B cell (primary cell): ENCODE measurements around the gene MZB1. TPM values are rescaled to one million over a fixed set of nuclear protein-coding genes. Genes with fewer than 3 reads are reported as not detected.

Source experiments
- ATAC-seq: fragments of 200-7000 bp; cut with Tn5 transposase; one replicate; pipeline ENCODE4 v1.10.0; 2021; ENCODE audit warnings: low read depth, mild to moderate bottlenecking, moderate number of reproducible peaks, moderate library complexity
- CTCF ChIA-PET: fragments of 350-600 bp; sonication (Branson Sonifier 250); formaldehyde crosslinking; loops from one replicate; lab custom pipeline; 2021; ENCODE audit warnings: antibody characterized with exemption, inconsistent platforms; lab: Charles Lee
- POLR2A ChIA-PET: fragments of 350-600 bp; sonication (Branson Sonifier 250); formaldehyde crosslinking; loops from one replicate; lab custom pipeline; 2021; ENCODE audit warnings: antibody characterized with exemption; lab: Charles Lee
- DNase-seq: peaks from one replicate; pipeline ENCODE4 v3.0.0; 2013
- H2AFZ ChIP-seq: 2 replicates; pipeline ENCODE4 v1.6.1; 2012; ENCODE audit warnings: mild to moderate bottlenecking, low read depth, low read length; ENCODE audit not compliant: insufficient read depth, poor library complexity, severe bottlenecking
- H3K27ac ChIP-seq, 2 donors: 1 replicate in 1 of 2; 2 replicates in 1 of 2; pipeline ENCODE4 v1.5.1; 2012 to 2013; ENCODE audit warnings: low read length in 2 of 2, mild to moderate bottlenecking in 2 of 2, moderate library complexity in 1 of 2
- H3K27me3 ChIP-seq, 4 experiments: fragments of 200-600 bp in 1 of 4; sonication (generic) in 1 of 4; replicated peaks in 1 of 4; 1 replicate in 2 of 4; 2 replicates in 2 of 4; pipeline versions ENCODE4 v1.6.1 to v1.7.0; 2013 to 2016; ENCODE audit warnings: low read length in 3 of 4, mild to moderate bottlenecking in 2 of 4, mixed read lengths in 1 of 4, moderate library complexity in 1 of 4; ENCODE audit not compliant: insufficient read depth in 4 of 4, control insufficient read depth in 3 of 4; ENCODE audit errors: control extremely low read depth in 1 of 4
- H3K36me3 ChIP-seq, 2 experiments: replicated peaks in 1 of 2; 1 replicate in 1 of 2; 2 replicates in 1 of 2; pipeline versions ENCODE4 v1.6.1 to v1.7.1; 2013; ENCODE audit warnings: low read length in 1 of 2; ENCODE audit not compliant: insufficient read depth in 2 of 2, control insufficient read depth in 1 of 2; ENCODE audit errors: control extremely low read depth in 1 of 2, extremely low read depth in 1 of 2
- H3K4me1 ChIP-seq, 2 donors: fragments of 200-600 bp in 1 of 2; sonication (generic) in 1 of 2; 1 replicate in 1 of 2; 2 replicates in 1 of 2; pipeline versions ENCODE4 v1.5.1 to v1.6.1; 2013 to 2017; ENCODE audit warnings: low read length in 2 of 2; ENCODE audit not compliant: control insufficient read depth in 2 of 2, insufficient read depth in 2 of 2
- H3K4me2 ChIP-seq: replicated peaks from 2 replicates; pipeline ENCODE3; 2012; ENCODE audit warnings: mild to moderate bottlenecking, low read depth, low read length; ENCODE audit not compliant: poor library complexity, severe bottlenecking
- H3K4me3 ChIP-seq, 5 experiments: fragments of 200-600 bp in 1 of 5; sonication (generic) in 1 of 5; 1 replicate in 3 of 5; 2 replicates in 2 of 5; pipeline versions ENCODE4 v1.5.1 to v1.7.0; 2011 to 2016; ENCODE audit warnings: low read length in 4 of 5, mild to moderate bottlenecking in 4 of 5, low read depth in 2 of 5, control low read depth in 1 of 5, moderate library complexity in 1 of 5; ENCODE audit not compliant: insufficient read depth in 1 of 5; ENCODE audit errors: control extremely low read depth in 1 of 5, extremely low read depth in 1 of 5
- H3K79me2 ChIP-seq: fragments of 200-600 bp; sonication (generic); one replicate; pipeline ENCODE4 v1.6.0; 2016; ENCODE audit warnings: low read length; ENCODE audit not compliant: control insufficient read depth, insufficient read depth
- H3K9ac ChIP-seq: fragments of 200-600 bp; sonication (generic); 2 replicates; pipeline ENCODE4 v1.6.1; 2017; ENCODE audit warnings: mild to moderate bottlenecking, low read length, moderate library complexity
- H3K9me3 ChIP-seq, 3 donors: one replicate each; pipeline versions ENCODE4 v1.6.1 to v1.7.1; 2013; ENCODE audit warnings: low read length in 2 of 3; ENCODE audit not compliant: control insufficient read depth in 2 of 3, insufficient read depth in 1 of 3; ENCODE audit errors: control extremely low read depth in 1 of 3
- H4K20me1 ChIP-seq: 2 replicates; pipeline ENCODE4 v1.6.0; 2012; ENCODE audit warnings: mild to moderate bottlenecking, low read length; ENCODE audit not compliant: insufficient read depth, control insufficient read depth, poor library complexity, severe bottlenecking
- H3K27ac Mint-ChIP-seq: one replicate; pipeline ENCODE4 v1.8.0; 2021; ENCODE audit warnings: mixed read lengths
- H3K27me3 Mint-ChIP-seq: one replicate; pipeline ENCODE4 v1.8.0; 2021; ENCODE audit warnings: mixed read lengths
- H3K4me1 Mint-ChIP-seq: one replicate; pipeline ENCODE4 v1.8.0; 2021; ENCODE audit warnings: mixed read lengths
- H3K4me3 Mint-ChIP-seq: one replicate; pipeline ENCODE4 v1.8.0; 2021; ENCODE audit warnings: mixed read lengths
- H3K9me3 Mint-ChIP-seq: one replicate; pipeline ENCODE4 v1.8.0; 2022; ENCODE audit warnings: mixed read lengths; ENCODE audit not compliant: insufficient read depth
- EZH2 ChIP-seq: IDR thresholded peaks from 2 replicates; pipeline ENCODE4 v1.6.1; 2012; ENCODE audit warnings: borderline replicate concordance, low read depth, mild to moderate bottlenecking, moderate library complexity, low read length; ENCODE audit not compliant: insufficient read depth, poor library complexity, severe bottlenecking
- WGBS: methylation state at CpG from one replicate; pipeline ENCODE4 v1.1.5; 2013; ENCODE audit warnings: missing lambda C conversion rate; ENCODE audit not compliant: insufficient coverage; 5-methylcytosine and 5-hydroxymethylcytosine counted together
- intact Hi-C: fragments of 100-400 bp; cut with micrococcal nuclease; formaldehyde crosslinking; loops from one replicate; pipeline ENCODE4 v1.10.0; 2022
- polyA plus RNA-seq: library from polyadenylated mRNA; depleted of rRNA; stranded (reverse); fragments of >200 nt; gene quantifications from 2 replicates; pipeline ENCODE4 v1.2.3, GENCODE V29; 2012
- total RNA-seq, 2 donors: library from RNA; stranded (reverse); fragments of 120-200 nt in 1 of 2; gene quantifications; 1 replicate in 1 of 2; 2 replicates in 1 of 2; pipeline versions ENCODE4 v1.2.3 to v1.2.4, GENCODE V29; 2013 to 2022
- TF ChIP-seq, protein P1 (sequence below): fragments of 200-600 bp; IDR thresholded peaks from one replicate; pipeline ENCODE4 v1.8.0; 2022; ENCODE audit warnings: antibody characterized with exemption, mild to moderate bottlenecking

The MZB1 gene
- total and polyA plus RNA-seq, 2 donors (not counting 1 experiment from before 2014, with no cell fraction given), result 72.2 to 306 TPM

DNA sequence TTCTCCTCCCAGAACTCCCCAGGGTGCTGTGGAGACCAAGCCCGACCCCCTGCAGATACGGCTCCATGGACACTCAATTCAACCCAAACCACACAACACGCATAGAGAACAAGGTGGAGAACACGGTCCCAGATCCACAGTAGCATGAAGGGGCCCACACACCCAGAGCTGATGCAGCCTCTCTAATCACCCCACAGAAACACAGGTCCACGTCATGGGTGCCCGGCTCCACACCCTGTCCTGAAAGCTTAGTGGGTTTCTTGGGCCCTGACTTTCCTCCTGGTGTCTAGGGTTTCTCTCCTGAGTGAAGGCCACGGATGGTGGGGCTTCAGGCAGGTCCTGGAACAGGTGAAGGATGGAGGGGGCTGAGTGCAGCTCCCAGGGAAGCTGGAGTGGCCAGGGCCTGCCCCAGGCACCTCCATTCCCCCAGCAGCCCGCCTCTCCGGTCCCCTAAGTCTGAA lies 5.1 kb downstream of the MZB1 start:
- Histone ChIP-seq H3K79me2 (peaks cover 36% of the 10 kb centered on the region), H3K9ac (peak overlapping the region; percentile 42), H4K20me1 (no peaks in the 10 kb centered on the region), H3K27ac (peak overlapping the region; percentile 62 to 76), H2AFZ (peak overlapping the region; percentile 55), H3K36me3 (no peaks in the 10 kb centered on the region), H3K9me3 (no peaks in the 10 kb centered on the region), H3K4me1 (peaks cover 51 to 73% of the 10 kb centered on the region in 2 donors), H3K4me2 (peak overlapping the region; percentile 76), H3K27me3 (no peaks in the 10 kb centered on the region), H3K4me3 (peak overlapping the region in 4 of 5 experiments; percentile 20 to 42 (median 34))
- DNase-seq, result no peak
- H3K4me1 Mint-ChIP-seq, result peaks cover 72% of the 10 kb centered on the region
- H3K27ac Mint-ChIP-seq, result peak overlapping the region; percentile 99
- peak overlapping the region; percentile 73 for H3K4me3 Mint-ChIP-seq
- TF ChIP-seq EZH2, result no peak
- TF ChIP-seq, protein P1, sequence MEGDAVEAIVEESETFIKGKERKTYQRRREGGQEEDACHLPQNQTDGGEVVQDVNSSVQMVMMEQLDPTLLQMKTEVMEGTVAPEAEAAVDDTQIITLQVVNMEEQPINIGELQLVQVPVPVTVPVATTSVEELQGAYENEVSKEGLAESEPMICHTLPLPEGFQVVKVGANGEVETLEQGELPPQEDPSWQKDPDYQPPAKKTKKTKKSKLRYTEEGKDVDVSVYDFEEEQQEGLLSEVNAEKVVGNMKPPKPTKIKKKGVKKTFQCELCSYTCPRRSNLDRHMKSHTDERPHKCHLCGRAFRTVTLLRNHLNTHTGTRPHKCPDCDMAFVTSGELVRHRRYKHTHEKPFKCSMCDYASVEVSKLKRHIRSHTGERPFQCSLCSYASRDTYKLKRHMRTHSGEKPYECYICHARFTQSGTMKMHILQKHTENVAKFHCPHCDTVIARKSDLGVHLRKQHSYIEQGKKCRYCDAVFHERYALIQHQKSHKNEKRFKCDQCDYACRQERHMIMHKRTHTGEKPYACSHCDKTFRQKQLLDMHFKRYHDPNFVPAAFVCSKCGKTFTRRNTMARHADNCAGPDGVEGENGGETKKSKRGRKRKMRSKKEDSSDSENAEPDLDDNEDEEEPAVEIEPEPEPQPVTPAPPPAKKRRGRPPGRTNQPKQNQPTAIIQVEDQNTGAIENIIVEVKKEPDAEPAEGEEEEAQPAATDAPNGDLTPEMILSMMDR, result no peak
- ChIA-PET POLR2A (interaction anchor here (2.5 kb wide), 1 partner anchor 43 kb away, joined by 5 read pairs; the partner anchor contains the start of gene PAIP2), CTCF (no interaction called here)
- no peak for ATAC-seq
- intact Hi-C loops, result no loop called here
- no peaks in the 10 kb centered on the region for H3K27me3 Mint-ChIP-seq
- WGBS, result 0% methylated on average over 4 of the region's 9 CpGs
- no peaks in the 10 kb centered on the region for H3K9me3 Mint-ChIP-seq

DNA sequence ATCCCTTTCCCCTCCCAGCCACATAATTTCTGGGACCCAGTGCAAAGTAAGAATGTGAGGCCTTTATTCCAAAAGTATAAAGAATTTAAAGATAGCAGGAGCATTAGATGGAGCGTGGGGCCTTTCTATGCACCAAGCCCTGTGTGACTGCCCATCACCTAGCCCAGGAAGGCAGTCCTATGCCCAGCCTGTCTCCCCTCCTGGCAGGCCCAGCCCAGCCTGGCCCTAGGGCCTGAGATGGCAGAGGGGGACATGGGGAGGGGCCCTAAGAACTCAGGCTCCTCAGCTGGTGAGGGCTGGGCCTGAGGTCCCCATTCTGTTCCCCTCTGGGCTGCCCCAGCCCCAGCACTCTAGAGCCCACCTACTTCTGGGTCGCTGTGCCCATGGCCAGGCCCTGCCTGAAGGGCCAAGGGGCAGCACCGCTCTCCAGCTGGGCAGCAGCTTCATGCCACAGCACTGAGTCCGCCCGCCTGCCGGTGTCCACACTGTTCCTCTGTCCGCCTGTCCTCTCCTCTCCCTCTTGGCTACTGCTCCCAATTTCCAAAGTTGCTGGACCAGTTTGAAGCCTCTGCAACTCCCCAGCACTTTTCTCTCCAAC lies 5.6 kb downstream of the MZB1 start:
- Histone ChIP-seq H3K4me2 (peak overlapping the region; percentile 76), H4K20me1 (no peaks in the 10 kb centered on the region), H3K4me1 (peaks cover 46 to 68% of the 10 kb centered on the region in 2 donors), H3K27ac (peak overlapping the region; percentile 62 to 76), H3K9me3 (no peaks in the 10 kb centered on the region), H3K36me3 (no peaks in the 10 kb centered on the region), H3K27me3 (no peaks in the 10 kb centered on the region), H3K4me3 (peak overlapping the region in 1 of 5 experiments; percentile 38), H2AFZ (no peak overlapping the region), H3K79me2 (peaks cover 36% of the 10 kb centered on the region), H3K9ac (peak overlapping the region; percentile 42)
- Mint-ChIP-seq H3K4me3 (peak overlapping the region; percentile 73), H3K4me1 (peaks cover 67% of the 10 kb centered on the region), H3K27me3 (no peaks in the 10 kb centered on the region), H3K9me3 (no peaks in the 10 kb centered on the region), H3K27ac (peak overlapping the region; percentile 99)
- TF ChIP-seq EZH2, result no peak
- TF ChIP-seq, protein P1, result no peak
- DNase-seq (peak; percentile 8), ATAC-seq (no peak)
- WGBS, result 87% methylated on average over 7 of the region's 7 CpGs
- ChIA-PET POLR2A (interaction anchor here (2.5 kb wide), 1 partner anchor 42 kb away, joined by 5 read pairs; the partner anchor contains the start of gene PAIP2), CTCF (interaction anchor here (0.6 kb wide), 1 partner anchor 118 kb away, joined by 3 read pairs; no protein-coding TSS in a partner anchor)
- intact Hi-C loops, result no loop called here
